Measurements from ENCODE around the gene TAC4. TPM values are rescaled to one million over a fixed set of nuclear protein-coding genes. Genes with fewer than 3 reads are reported as not detected.

Gene TAC4
- total and polyA plus RNA-seq, 2 of the 13 experiments (the other 11 are each of a cell fraction or from before 2014, with no cell fraction given): not detected

GRCh38 chr17:49880291-49881053, 32.6 kb upstream of the TAC4 start (continued):
- 0 out of 2 replicates have a peak, but pooled peaks have one; percentile 50 for TF ChIP-seq PCBP1 (IDR thresholded peaks at IDR 0.05; ENCODE audit: borderline replicate concordance, low read depth, low read length)
- TF ChIP-seq ZNF512B (CRISPR knock-in tag; IDR thresholded peaks at IDR 0.05; ENCODE audit: borderline replicate concordance): no peak
- TF ChIP-seq ZNF276 (CRISPR knock-in tag; IDR thresholded peaks at IDR 0.05; ENCODE audit: low read depth): peak; percentile 58; the same call in 1 of the 2 replicates
- 0 out of 2 replicates have a peak, but pooled peaks have one; percentile 62 for TF ChIP-seq ZBTB25 (CRISPR knock-in tag; IDR thresholded peaks at IDR 0.05)
- TF ChIP-seq ZMYM3 (CRISPR knock-in tag; IDR thresholded peaks at IDR 0.05): no peak
- TF ChIP-seq KAT8 (CRISPR knock-in tag; IDR thresholded peaks at IDR 0.05): 0 out of 2 replicates have a peak, but pooled peaks have one; percentile 34
- TF ChIP-seq, protein P1, sequence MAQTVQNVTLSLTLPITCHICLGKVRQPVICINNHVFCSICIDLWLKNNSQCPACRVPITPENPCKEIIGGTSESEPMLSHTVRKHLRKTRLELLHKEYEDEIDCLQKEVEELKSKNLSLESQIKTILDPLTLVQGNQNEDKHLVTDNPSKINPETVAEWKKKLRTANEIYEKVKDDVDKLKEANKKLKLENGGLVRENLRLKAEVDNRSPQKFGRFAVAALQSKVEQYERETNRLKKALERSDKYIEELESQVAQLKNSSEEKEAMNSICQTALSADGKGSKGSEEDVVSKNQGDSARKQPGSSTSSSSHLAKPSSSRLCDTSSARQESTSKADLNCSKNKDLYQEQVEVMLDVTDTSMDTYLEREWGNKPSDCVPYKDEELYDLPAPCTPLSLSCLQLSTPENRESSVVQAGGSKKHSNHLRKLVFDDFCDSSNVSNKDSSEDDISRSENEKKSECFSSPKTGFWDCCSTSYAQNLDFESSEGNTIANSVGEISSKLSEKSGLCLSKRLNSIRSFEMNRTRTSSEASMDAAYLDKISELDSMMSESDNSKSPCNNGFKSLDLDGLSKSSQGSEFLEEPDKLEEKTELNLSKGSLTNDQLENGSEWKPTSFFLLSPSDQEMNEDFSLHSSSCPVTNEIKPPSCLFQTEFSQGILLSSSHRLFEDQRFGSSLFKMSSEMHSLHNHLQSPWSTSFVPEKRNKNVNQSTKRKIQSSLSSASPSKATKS (CRISPR knock-in tag; IDR thresholded peaks at IDR 0.05): no peak
- peak; percentile 56; the same call in 1 of the 2 replicates for TF ChIP-seq ATF7-NPFF (CRISPR knock-in tag; IDR thresholded peaks at IDR 0.05; ENCODE audit: low read depth)
- TF ChIP-seq ZFP36L2 (CRISPR knock-in tag; IDR thresholded peaks at IDR 0.05): 0 out of 2 replicates have a peak, but pooled peaks have one; percentile 39
- 0 out of 2 replicates have a peak, but pooled peaks have one; percentile 24 for TF ChIP-seq ELF1 (CRISPR knock-in tag; IDR thresholded peaks at IDR 0.05)
- TF ChIP-seq ZSCAN30 (CRISPR knock-in tag; IDR thresholded peaks at IDR 0.05): no peak
- no peak for TF ChIP-seq POLR2AphosphoS2 (IDR thresholded peaks at IDR 0.05; ENCODE audit: low read depth, low read length)
- no peak for TF ChIP-seq SIN3A (IDR thresholded peaks at IDR 0.05; ENCODE audit: borderline replicate concordance, low read depth, low read length)
- no peak for TF ChIP-seq ZSCAN20 (CRISPR knock-in tag; IDR thresholded peaks at IDR 0.05; ENCODE audit: borderline replicate concordance)
- peak; percentile 73 for TF ChIP-seq KDM2A (CRISPR knock-in tag; IDR thresholded peaks at IDR 0.05; ENCODE audit: borderline replicate concordance, low read depth)
- TF ChIP-seq ZNF468 (CRISPR knock-in tag; IDR thresholded peaks at IDR 0.05): no peak
- TF ChIP-seq, protein P2, sequence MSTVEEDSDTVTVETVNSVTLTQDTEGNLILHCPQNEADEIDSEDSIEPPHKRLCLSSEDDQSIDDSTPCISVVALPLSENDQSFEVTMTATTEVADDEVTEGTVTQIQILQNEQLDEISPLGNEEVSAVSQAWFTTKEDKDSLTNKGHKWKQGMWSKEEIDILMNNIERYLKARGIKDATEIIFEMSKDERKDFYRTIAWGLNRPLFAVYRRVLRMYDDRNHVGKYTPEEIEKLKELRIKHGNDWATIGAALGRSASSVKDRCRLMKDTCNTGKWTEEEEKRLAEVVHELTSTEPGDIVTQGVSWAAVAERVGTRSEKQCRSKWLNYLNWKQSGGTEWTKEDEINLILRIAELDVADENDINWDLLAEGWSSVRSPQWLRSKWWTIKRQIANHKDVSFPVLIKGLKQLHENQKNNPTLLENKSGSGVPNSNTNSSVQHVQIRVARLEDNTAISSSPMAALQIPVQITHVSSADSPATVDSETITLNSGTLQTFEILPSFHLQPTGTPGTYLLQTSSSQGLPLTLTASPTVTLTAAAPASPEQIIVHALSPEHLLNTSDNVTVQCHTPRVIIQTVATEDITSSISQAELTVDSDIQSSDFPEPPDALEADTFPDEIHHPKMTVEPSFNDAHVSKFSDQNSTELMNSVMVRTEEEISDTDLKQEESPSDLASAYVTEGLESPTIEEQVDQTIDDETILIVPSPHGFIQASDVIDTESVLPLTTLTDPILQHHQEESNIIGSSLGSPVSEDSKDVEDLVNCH (CRISPR knock-in tag; IDR thresholded peaks at IDR 0.05): no peak

All from HepG2 (cell line).